C4-2B (cell line): ENCODE results near the gene COL23A1.
"Not testable (repeated sequence)": the region's sequence is repeated elsewhere in the genome, so short reads cannot be mapped to it uniquely, and the experiment has no call there.

ENCODE experiments used
- H3K27ac ChIP-seq: fragments of 450-650 bp; 2 replicates; pipeline ENCODE4 v1.5.1; 2017
- CTCF ChIP-seq: fragments of 450-650 bp; conservative IDR thresholded peaks from 2 replicates; pipeline ENCODE4 v1.5.1; 2017; ENCODE audit warnings: mild to moderate bottlenecking
- ZFX ChIP-seq: fragments of 450-650 bp; IDR thresholded peaks from 2 replicates; pipeline ENCODE4 v1.6.1; 2017

The COL23A1 gene

GRCh38 chr5:178202541-178202940, 387.7 kb downstream of the COL23A1 start:
- TF ChIP-seq CTCF (no peak), ZFX (no peak)
- H3K27ac ChIP-seq, result no peak overlapping the region

GRCh38 chr5:178201927-178202235, 388.3 kb downstream of the COL23A1 start:
- H3K27ac ChIP-seq, result no peak overlapping the region
- TF ChIP-seq CTCF (no peak), ZFX (no peak)

GRCh38 chr5:178201221-178201926, 388.8 kb downstream of the COL23A1 start:
- TF ChIP-seq ZFX, result no peak
- TF ChIP-seq CTCF, result no peak
- no peak overlapping the region for H3K27ac ChIP-seq

GRCh38 chr5:178199581-178200434, 390.4 kb downstream of the COL23A1 start:
- TF ChIP-seq ZFX (no peak), CTCF (no peak)

GRCh38 chr5:178198706-178199105, 391.5 kb downstream of the COL23A1 start:
- no peak overlapping the region for H3K27ac ChIP-seq
- TF ChIP-seq CTCF, result no peak
- no peak for TF ChIP-seq ZFX

More at GRCh38 chr5:178199581-178200434, 390.4 kb downstream of the COL23A1 start:
- H3K27ac ChIP-seq, result no peak overlapping the region

- not testable (repeated sequence) for H3K27ac ChIP-seq
Observed at GRCh38 chr5:178198151-178198550, 392.0 kb downstream of the COL23A1 start.

- no peak for TF ChIP-seq ZFX
- TF ChIP-seq CTCF, result peak; percentile 76
- no peak overlapping the region for H3K27ac ChIP-seq
Observed at GRCh38 chr5:178196986-178197385, 393.2 kb downstream of the COL23A1 start.
